ENCODE results near the gene DKK3. TPM values are rescaled to one million over a fixed set of nuclear protein-coding genes. Genes with fewer than 3 reads are reported as not detected.
A peak's percentile ranks its signal among the peaks of the same experiment; 100 is the strongest.

DKK3 gene
- total RNA-seq, 2 donors from 2014 or later = 0.91 to 1.6 TPM

- Mint-ChIP-seq H3K27ac (no peak overlapping the region), H3K27me3 (peaks cover 84% of the 10 kb centered on the region), H3K36me3 (ENCODE audit: low read depth) (peaks cover 3% of the 10 kb centered on the region), H3K4me1 (peaks cover 14% of the 10 kb centered on the region), H3K4me3 (no peak overlapping the region)
- DNase-seq = no peak
- H3K9me3 ChIP-seq (ENCODE audit: control insufficient read depth, low read length, poor library complexity, severe bottlenecking) = no peaks in the 10 kb centered on the region
- ATAC-seq = no peak
These were observed 3.0 kb downstream of the DKK3 start for GRCh38 chr11:12005476-12005875.

DNA sequence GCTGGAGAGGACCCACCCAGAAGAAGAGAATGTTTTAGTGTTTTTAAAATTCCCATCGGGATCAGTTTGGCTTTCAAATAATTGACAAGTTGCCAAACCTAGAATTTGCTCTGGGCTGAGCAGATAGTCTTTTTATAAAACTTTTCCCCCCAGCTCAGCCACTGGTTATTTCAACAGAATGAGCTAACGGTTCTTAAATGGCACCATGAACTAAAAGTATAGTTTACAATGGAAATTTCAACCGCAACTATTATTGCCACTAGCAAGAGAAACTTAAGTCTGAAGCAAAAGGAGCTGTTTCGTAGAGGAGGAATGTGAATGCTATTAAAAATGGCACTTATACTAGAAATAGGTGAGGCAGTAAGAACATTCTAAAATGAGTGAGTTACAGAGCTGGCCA, 3.4 kb downstream of the DKK3 start:
- Mint-ChIP-seq H3K27me3 (peaks cover 80% of the 10 kb centered on the region), H3K36me3 (ENCODE audit: low read depth) (peaks cover 3% of the 10 kb centered on the region), H3K4me3 (no peak overlapping the region), H3K4me1 (peaks cover 14% of the 10 kb centered on the region), H3K27ac (no peak overlapping the region)
- H3K9me3 ChIP-seq (ENCODE audit: control insufficient read depth, low read length, poor library complexity, severe bottlenecking) = no peaks in the 10 kb centered on the region
- DNase-seq (no peak), ATAC-seq (no peak)

DNA sequence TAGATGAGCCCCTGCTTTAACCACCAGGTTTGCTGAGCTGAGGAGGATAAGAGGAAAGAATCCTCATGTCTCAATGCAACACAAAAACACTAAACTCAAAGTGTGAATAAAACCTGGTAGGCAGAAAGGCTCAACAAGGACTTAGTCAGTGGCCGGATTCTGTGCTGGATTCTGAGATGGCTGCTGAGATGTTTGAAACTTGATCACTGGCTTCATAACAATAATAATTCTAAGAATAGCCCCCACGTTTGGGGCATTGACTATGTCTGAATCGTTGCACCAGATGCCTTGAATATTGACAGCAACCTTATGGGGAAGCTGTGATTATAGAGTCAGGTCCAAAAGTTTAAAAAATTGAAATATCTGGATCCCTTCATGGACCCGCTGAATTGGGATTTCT, 4.6 kb downstream of the DKK3 start:
- H3K27me3 Mint-ChIP-seq = peaks cover 79% of the 10 kb centered on the region
- peaks cover 12% of the 10 kb centered on the region for H3K4me1 Mint-ChIP-seq
- H3K9me3 ChIP-seq (ENCODE audit: control insufficient read depth, low read length, poor library complexity, severe bottlenecking) = no peaks in the 10 kb centered on the region
- no peak for DNase-seq
- no peak overlapping the region for H3K4me3 Mint-ChIP-seq
- no peak overlapping the region for H3K27ac Mint-ChIP-seq
- peaks cover 3% of the 10 kb centered on the region for H3K36me3 Mint-ChIP-seq (ENCODE audit: low read depth)
- ATAC-seq = no peak

DNA sequence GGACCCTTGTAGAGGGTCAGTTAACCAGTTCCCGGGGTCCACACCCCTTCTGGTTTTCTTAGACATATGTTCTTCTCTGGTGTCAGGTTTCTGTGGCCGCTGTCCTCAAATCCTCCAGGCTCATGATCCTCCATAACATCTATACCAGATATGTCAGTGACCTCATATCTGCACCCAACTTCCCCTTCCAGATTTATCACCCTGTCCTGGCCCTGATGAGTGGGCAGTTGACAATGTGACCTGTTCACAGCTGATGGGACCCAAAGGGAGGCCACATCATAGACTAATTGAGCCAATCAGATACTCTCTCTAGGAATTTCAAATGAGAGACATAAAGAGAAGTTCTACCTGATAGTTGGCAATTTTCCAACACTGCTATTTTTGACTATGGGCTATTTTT, 5.1 kb downstream of the DKK3 start:
- ATAC-seq = no peak
- Mint-ChIP-seq H3K27me3 (peaks cover 81% of the 10 kb centered on the region), H3K4me1 (peaks cover 14% of the 10 kb centered on the region), H3K4me3 (peak overlapping the region; percentile 7), H3K27ac (no peak overlapping the region), H3K36me3 (ENCODE audit: low read depth) (peaks cover 3% of the 10 kb centered on the region)
- no peak for DNase-seq
- no peaks in the 10 kb centered on the region for H3K9me3 ChIP-seq (ENCODE audit: control insufficient read depth, low read length, poor library complexity, severe bottlenecking)

DNA sequence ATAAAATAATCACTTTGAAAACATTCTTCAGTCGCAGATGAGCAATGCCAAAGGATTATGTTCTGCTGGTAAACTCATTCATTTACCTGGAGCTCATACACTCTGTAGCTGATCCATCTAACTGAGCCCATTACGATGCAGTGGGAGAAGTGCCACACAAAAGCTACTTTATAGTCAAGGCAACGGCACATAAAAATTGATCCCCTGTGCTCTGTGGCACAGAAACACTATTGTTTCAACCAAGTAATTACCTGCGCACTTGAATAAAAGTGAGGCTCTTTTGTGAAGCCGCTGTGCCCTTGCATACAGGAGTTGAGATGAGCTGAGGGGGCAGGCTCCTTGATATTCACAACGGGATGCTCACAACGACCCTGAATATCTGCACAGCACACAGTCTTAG, 7.2 kb downstream of the DKK3 start:
- no peak for DNase-seq
- Mint-ChIP-seq H3K27ac (no peak overlapping the region), H3K4me3 (no peak overlapping the region), H3K27me3 (peaks cover 81% of the 10 kb centered on the region), H3K36me3 (ENCODE audit: low read depth) (peaks cover 5% of the 10 kb centered on the region), H3K4me1 (peaks cover 13% of the 10 kb centered on the region)
- no peak for ATAC-seq
- H3K9me3 ChIP-seq (ENCODE audit: control insufficient read depth, low read length, poor library complexity, severe bottlenecking) = no peaks in the 10 kb centered on the region

- H3K9me3 ChIP-seq (ENCODE audit: control insufficient read depth, low read length, poor library complexity, severe bottlenecking) = no peaks in the 10 kb centered on the region
- ATAC-seq = no peak
- H3K27ac Mint-ChIP-seq = peak overlapping the region; percentile 27
- DNase-seq = no peak
- peak overlapping the region; percentile 68 for H3K4me3 Mint-ChIP-seq
- H3K27me3 Mint-ChIP-seq = peaks cover 71% of the 10 kb centered on the region
- peaks cover 2% of the 10 kb centered on the region for H3K36me3 Mint-ChIP-seq (ENCODE audit: low read depth)
- peaks cover 13% of the 10 kb centered on the region for H3K4me1 Mint-ChIP-seq
These were observed 10.2 kb downstream of the DKK3 start for GRCh38 chr11:11998091-11998781.

DNA sequence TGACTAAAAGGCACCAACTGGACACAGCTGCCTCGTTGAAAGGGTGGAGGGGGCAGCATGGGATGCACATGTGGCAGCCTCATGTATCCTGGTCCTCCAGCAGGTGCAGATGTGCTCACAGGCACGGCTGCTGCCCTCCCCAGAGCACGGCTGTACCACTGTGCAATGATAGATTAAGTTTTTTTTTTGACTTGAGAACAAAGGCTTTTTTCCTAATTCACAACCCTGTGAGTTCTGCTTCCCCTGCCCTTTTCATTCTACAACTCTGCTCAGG, 11.4 kb downstream of the DKK3 start:
- H3K27me3 Mint-ChIP-seq = peaks cover 66% of the 10 kb centered on the region
- ATAC-seq = no peak
- peaks cover 13% of the 10 kb centered on the region for H3K4me1 Mint-ChIP-seq
- peaks cover 2% of the 10 kb centered on the region for H3K36me3 Mint-ChIP-seq (ENCODE audit: low read depth)
- no peak for DNase-seq
- no peaks in the 10 kb centered on the region for H3K9me3 ChIP-seq (ENCODE audit: control insufficient read depth, low read length, poor library complexity, severe bottlenecking)
- H3K4me3 Mint-ChIP-seq = no peak overlapping the region
- no peak overlapping the region for H3K27ac Mint-ChIP-seq

DNA sequence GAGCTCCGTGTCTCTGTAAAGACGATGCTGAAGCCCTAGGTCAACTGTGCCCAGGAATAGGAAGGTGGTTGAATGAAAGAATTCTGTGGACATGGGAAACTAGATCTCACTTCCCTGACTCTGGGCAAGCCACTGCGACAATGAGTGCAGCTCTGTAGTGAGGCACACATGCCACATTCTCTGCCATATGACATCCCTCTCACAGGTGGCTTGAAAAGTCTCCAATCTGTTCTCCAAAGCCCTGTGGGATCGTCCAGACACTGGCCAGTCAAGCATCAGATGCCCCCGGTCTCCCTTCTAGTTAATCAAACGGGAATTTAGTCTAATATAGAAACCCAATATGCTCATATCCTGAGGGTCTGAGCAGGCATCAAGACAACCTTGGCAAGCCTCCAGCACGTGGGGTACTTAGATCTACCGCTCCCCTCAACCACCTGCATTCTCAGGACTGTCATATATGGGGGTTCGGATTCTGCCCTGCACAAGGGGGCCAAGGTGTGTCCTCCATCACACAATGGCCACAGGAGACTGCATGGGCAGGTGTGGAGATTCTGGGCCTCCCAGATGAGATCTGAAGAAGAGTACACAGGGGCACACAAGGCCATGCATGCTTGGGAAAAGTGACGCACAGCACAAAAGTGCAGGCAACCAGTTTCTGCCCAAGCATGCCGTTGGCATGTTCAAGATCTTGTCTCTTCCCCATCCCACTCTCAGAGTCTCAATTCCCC, 11.9 kb downstream of the DKK3 start:
- DNase-seq = no peak
- no peak for ATAC-seq
- Mint-ChIP-seq H3K4me1 (peaks cover 14% of the 10 kb centered on the region), H3K27me3 (peaks cover 66% of the 10 kb centered on the region), H3K4me3 (no peak overlapping the region), H3K36me3 (ENCODE audit: low read depth) (peaks cover 2% of the 10 kb centered on the region), H3K27ac (no peak overlapping the region)
- H3K9me3 ChIP-seq (ENCODE audit: control insufficient read depth, low read length, poor library complexity, severe bottlenecking) = no peaks in the 10 kb centered on the region

- no peaks in the 10 kb centered on the region for H3K9me3 ChIP-seq (ENCODE audit: control insufficient read depth, low read length, poor library complexity, severe bottlenecking)
- Mint-ChIP-seq H3K4me3 (no peak overlapping the region), H3K4me1 (peaks cover 15% of the 10 kb centered on the region), H3K27me3 (peaks cover 67% of the 10 kb centered on the region), H3K36me3 (ENCODE audit: low read depth) (peaks cover 3% of the 10 kb centered on the region), H3K27ac (no peak overlapping the region)
- ATAC-seq = peak; percentile 75
- no peak for DNase-seq
These were observed 12.8 kb downstream of the DKK3 start for GRCh38 chr11:11995601-11996000.

DNA sequence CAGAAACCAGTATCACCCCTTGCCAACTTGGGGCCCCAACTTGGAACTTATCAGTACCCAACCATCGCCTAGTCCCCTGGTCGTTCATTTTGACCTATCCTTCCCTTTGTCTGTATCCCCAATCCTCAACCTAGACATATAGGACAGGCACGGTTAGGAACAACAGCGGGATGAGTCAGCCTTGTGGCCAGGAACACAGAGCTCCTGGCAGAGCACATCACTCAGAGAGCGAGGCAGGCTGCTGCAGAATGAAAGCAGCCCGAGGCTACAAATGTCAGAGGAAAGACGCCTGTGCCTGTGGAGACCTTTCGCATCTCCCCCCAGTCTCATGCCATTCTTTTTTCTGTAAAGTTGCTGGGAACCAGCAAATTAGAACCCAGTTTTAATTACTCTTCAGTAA, 14.6 kb downstream of the DKK3 start:
- H3K9me3 ChIP-seq (ENCODE audit: control insufficient read depth, low read length, poor library complexity, severe bottlenecking) = no peaks in the 10 kb centered on the region
- Mint-ChIP-seq H3K27ac (no peak overlapping the region), H3K4me3 (no peak overlapping the region), H3K4me1 (peaks cover 11% of the 10 kb centered on the region), H3K36me3 (ENCODE audit: low read depth) (peaks cover 4% of the 10 kb centered on the region), H3K27me3 (peaks cover 64% of the 10 kb centered on the region)
- DNase-seq (no peak), ATAC-seq (no peak)

- peaks cover 4% of the 10 kb centered on the region for H3K36me3 Mint-ChIP-seq (ENCODE audit: low read depth)
- H3K27ac Mint-ChIP-seq = no peak overlapping the region
- no peak overlapping the region for H3K4me3 Mint-ChIP-seq
These were observed 15.9 kb downstream of the DKK3 start for GRCh38 chr11:11992257-11993212.

GRCh38 chr11:11989774-11990744, 18.4 kb downstream of the DKK3 start:
- Mint-ChIP-seq H3K36me3 (ENCODE audit: low read depth) (peaks cover 2% of the 10 kb centered on the region), H3K27me3 (peaks cover 37% of the 10 kb centered on the region), H3K27ac (no peak overlapping the region), H3K4me3 (no peak overlapping the region), H3K4me1 (peaks cover 4% of the 10 kb centered on the region)
- H3K9me3 ChIP-seq (ENCODE audit: control insufficient read depth, low read length, poor library complexity, severe bottlenecking) = no peaks in the 10 kb centered on the region
- ATAC-seq (no peak), DNase-seq (no peak)

More at GRCh38 chr11:11992257-11993212, 15.9 kb downstream of the DKK3 start:
- no peaks in the 10 kb centered on the region for H3K9me3 ChIP-seq (ENCODE audit: control insufficient read depth, low read length, poor library complexity, severe bottlenecking)
- peaks cover 10% of the 10 kb centered on the region for H3K4me1 Mint-ChIP-seq
- no peak for ATAC-seq
- H3K27me3 Mint-ChIP-seq = peaks cover 53% of the 10 kb centered on the region
- DNase-seq = no peak
